Fibroblast of pulmonary artery (primary cell): ENCODE measurements around the gene ZNF606.

Source experiments
- DNase-seq: peaks from one replicate; pipeline ENCODE4 v3.0.0-alpha.2; 2010; ENCODE audit warnings: low read depth
- H3K4me3 ChIP-seq: replicated peaks from 2 replicates; pipeline ENCODE4 v1.5.1; 2011; ENCODE audit warnings: low read depth, mild to moderate bottlenecking, control low read depth, low read length, moderate library complexity
- TF ChIP-seq, protein P1 (sequence below): IDR thresholded peaks from 2 replicates; pipeline ENCODE4 v1.5.1; 2011; ENCODE audit warnings: mild to moderate bottlenecking, control low read depth, low read length, inconsistent platforms; ENCODE audit errors: missing control alignments

Gene ZNF606

DNA sequence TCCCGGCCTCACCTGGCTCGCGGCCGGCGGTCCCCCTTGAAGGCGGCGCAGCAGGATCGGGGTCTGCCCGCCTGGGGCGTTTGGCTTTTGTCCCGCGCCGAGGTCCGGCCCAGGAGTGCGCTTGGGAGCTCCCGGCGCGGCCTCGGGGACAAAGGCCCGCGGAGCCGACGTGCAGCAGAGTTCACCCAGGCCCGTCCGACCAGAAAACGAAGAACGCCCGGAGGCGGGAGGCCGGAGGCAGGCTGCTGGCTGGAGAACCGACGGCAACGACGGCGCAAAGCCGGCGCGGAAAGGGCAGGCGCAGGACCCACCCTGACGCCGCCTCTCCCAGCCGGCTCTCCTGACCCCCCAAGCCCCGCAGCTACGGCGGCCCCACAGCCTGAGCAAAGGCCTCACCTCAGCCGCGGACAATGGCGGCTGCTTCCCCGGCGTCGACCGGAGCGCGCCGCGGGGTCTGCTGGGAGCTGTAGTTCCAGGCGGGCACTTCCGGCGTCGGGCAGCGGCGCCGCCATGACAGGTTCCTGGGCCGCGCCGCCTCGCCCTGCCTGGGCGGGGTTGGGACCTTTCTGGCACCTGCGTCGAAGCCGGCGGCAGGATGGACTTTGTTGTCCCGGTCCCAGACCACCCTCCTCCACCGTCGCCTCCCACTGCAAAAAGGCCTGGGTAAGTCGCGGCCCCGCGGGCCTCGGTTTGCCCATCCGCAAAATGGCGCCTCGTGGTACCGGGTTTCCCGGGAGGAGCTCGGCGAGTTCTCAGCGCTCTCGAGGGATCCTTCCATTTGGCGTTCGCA, at the start of gene ZNF606:
Gene ZNF606, minus strand, starts transcription at position 437 of the 790 bp plus-strand sequence. CDS start 1,501 bp downstream, outside the sequence.
- H3K4me3 ChIP-seq, result peak within 1 kb of the TSS; percentile 87
- TF ChIP-seq, protein P1, sequence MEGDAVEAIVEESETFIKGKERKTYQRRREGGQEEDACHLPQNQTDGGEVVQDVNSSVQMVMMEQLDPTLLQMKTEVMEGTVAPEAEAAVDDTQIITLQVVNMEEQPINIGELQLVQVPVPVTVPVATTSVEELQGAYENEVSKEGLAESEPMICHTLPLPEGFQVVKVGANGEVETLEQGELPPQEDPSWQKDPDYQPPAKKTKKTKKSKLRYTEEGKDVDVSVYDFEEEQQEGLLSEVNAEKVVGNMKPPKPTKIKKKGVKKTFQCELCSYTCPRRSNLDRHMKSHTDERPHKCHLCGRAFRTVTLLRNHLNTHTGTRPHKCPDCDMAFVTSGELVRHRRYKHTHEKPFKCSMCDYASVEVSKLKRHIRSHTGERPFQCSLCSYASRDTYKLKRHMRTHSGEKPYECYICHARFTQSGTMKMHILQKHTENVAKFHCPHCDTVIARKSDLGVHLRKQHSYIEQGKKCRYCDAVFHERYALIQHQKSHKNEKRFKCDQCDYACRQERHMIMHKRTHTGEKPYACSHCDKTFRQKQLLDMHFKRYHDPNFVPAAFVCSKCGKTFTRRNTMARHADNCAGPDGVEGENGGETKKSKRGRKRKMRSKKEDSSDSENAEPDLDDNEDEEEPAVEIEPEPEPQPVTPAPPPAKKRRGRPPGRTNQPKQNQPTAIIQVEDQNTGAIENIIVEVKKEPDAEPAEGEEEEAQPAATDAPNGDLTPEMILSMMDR, result no peak
- DNase-seq, result peak; percentile 89

DNA sequence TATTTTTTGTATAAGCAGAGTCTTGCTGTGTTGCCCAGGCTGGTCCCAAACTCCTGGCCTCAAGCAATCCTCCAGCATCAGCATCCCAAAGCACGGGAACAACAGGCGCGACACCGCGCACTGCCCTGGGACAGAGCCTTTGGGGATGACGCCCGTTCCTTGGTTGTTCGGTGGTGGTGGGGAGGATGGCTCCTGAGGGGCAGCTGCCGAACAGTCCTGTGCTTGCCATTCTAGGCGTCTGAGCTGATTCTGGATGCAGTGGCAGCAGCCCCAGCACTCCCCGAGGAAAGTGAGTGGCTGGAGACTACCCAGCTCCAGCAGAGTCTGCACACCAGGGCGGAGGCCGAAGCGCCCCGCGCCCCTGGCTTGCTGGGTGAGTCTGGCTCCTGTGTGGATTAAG, 49.6 kb upstream of the ZNF606 start:
- DNase-seq, result no peak
- no peak overlapping the region for H3K4me3 ChIP-seq
- TF ChIP-seq, protein P1, result no peak

DNA sequence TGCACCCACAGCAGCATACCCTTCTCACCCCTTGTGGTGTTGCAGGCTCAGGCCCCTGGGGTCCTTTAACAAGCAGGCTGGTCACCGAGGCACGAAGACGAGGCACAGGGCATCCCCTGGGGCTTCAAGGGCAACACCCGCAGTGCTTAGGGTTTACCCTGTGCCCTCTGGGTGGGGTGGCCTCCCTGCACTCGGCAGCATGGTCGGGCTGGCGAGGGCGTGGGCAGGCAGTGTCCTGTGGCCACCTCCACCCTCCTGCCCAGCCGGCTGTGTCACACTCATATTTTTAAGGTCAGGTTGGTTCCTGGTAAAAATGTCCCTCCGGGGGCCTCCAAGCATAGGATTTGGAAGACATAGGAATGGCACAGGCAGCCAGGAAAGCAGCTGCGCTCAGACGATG, 45.1 kb upstream of the ZNF606 start:
- DNase-seq, result no peak
- TF ChIP-seq, protein P1, result no peak
- no peak overlapping the region for H3K4me3 ChIP-seq

DNA sequence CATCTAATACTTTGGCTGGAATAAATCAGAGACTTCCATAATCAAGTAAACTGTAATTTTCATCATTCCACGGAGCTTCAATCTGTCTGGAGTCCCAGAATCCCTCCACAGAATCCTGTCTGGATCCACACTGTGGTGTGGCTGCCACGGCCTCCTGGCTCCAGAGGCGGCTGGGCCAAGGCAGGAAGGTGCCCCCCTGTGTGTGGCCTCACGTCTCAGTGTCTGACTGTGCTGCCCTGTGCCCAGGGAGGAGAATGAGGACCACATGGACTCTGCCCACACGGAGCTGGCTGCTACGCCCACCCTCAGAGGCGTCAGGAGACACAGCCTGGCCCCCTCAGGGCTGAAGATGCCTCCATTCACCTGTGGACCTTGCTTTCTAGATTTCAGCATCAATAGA, 44.2 kb upstream of the ZNF606 start:
- DNase-seq, result no peak
- H3K4me3 ChIP-seq, result no peak overlapping the region
- TF ChIP-seq, protein P1, result no peak

DNA sequence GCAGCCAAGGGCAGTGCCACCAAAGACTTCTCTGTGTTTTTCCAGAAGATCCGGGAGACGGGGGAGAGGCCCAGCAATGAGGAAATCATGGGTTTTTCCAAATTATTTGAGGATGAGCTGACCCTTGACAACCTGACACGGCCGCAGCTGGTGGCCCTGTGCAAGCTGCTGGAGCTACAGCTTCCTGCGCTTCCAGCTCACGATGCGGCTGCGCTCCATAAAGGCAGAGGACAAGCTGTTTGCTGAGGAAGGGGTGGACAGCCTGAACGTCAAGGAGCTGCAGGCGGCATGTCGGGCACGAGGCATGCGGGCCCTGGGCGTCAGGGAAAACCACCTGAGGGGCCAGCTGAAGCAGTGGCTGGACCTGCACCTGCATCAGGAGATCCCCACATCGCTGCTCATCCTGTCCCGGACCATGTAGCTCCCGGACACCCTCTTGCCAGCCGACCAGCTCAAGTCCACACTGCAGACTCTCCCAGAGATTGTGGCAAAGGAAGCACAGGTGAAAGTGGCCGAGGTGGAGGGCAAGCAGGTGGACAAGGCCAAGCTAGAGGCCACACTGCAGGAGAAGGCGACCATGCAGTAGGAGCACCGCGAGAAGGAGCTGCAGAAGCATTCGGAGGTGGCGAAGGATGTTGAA, 42.9 kb upstream of the ZNF606 start:
- no peak overlapping the region for H3K4me3 ChIP-seq
- DNase-seq, result no peak
- TF ChIP-seq, protein P1, result no peak

DNA sequence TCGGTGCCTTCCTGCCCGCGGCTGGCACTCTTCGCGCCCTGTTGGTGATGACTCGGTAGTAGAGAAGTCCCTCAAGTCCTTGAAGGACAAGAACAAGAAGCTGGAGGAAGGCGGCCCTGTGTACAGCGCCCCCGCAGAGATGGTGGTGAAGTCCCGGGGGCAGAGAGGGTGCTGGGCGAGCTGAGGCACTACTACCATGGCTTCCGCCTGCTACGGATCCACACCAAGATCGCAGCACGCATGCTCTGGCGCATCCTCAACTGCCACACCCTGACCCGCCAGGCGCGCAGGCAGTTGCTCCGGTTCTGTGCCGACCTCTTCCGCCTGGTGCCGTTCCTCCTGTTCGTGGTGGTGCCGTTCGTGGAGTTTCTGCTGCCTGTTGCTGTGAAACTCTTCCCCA, 42.3 kb upstream of the ZNF606 start:
- TF ChIP-seq, protein P1, result no peak
- DNase-seq, result no peak
- no peak overlapping the region for H3K4me3 ChIP-seq
